Measurements from ENCODE around the gene HOXC6.

HOXC6 gene

GRCh38 chr12:54044425-54045103 is 16.3 kb downstream of the HOXC6 start:
- no peak for DNase-seq

DNA sequence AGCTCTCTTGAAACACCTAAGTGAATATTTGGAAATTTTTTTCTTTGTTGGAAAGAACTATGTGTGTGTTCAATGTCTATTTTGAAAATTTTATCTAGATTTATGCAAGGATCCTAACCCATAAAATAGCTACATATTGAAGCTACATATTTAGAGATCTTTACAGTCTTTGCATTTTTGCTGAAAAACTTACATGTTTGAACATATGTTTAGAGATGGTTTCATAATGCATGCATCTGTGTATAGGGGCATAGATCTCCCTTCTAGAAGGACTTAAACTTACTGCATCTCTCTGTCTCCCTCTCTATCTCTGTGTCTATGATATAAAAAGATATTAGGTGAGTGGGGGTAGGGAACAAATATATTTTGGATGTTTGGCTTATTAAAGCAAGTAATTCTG is 17.2 kb downstream of the HOXC6 start:
- DNase-seq: no peak

- DNase-seq: no peak
These were observed 17.8 kb downstream of the HOXC6 start for GRCh38 chr12:54045868-54046521.

- no peak for DNase-seq
These were observed 18.5 kb downstream of the HOXC6 start for GRCh38 chr12:54046809-54047159.

DNA sequence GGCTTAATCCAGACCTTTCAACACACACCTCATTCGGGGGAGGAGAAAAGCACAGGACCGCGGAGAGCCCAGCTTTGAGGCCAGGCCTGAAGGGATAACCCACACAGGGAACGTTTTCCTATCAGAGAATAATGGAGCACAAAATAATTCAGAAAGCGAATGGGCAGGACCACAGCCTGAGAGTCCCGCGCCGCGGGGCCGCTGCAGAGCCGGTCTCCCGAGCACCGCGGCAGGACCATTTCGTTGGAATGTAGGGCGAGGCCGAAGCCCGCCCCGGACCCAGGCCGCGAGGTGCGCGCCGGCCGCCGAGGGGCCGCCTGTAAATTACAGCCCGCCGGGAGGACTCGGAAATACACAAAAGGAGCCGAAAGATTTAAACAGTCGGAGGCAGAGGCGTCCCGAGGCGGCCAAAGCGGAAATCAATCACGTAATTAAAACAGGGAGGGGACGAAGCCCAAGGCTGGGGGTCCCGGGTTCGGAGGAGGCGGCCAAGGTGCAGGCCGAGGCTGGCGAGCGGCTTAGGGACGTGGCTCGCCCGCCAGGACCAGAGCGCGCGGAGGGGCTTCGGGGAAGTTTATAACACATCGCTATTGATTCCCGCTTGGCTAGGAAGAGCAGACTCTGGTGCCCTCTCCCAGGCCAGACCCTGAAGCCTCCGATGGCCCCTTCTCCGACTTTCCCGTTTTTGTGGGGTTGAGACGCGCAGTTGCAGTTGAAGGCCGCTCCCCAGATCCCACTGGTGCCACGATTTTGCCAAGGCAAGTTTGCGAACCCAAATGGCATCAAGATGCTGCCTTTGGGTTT is 19.1 kb downstream of the HOXC6 start:
- DNase-seq: no peak

DNA sequence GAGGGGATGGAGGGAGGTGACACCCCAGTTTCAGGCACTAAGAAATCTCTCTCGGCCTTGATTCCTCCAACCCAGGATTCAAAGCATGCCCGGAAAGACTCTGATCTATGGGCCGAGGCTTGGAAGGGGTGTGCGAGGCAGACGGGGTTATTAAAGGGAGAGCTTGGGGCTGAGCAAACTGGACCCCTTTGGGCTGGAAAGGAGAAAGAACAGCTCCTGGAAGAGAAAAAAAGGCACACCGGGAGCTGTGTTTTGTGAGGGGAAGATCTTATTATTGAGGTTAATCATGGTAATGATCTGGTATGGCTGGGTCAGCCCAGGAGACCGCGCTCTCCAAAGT is 19.7 kb downstream of the HOXC6 start:
- no peak for DNase-seq

GRCh38 chr12:54048406-54049093 is 20.3 kb downstream of the HOXC6 start:
- DNase-seq: no peak

GRCh38 chr12:54049108-54049507 is 20.9 kb downstream of the HOXC6 start:
- no peak for DNase-seq

DNA sequence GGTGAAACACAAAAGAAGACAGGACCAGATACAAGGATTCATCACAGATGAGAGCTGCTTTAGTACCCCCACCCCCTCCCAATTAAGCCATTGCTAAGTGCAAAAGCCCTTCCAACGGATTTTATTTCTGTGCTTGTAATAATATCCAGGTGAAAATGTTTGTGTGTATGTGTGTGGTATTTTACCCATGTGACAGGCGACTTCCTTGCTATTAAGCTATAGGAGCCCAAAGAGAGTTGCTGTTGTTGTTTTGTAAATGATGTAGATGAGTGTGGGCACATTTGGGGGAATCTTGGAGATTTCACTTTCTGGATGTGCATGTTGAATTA is 22.2 kb downstream of the HOXC6 start:
- no peak for DNase-seq

- no peak for DNase-seq
These were observed 23.0 kb downstream of the HOXC6 start for GRCh38 chr12:54051026-54051842.

DNA sequence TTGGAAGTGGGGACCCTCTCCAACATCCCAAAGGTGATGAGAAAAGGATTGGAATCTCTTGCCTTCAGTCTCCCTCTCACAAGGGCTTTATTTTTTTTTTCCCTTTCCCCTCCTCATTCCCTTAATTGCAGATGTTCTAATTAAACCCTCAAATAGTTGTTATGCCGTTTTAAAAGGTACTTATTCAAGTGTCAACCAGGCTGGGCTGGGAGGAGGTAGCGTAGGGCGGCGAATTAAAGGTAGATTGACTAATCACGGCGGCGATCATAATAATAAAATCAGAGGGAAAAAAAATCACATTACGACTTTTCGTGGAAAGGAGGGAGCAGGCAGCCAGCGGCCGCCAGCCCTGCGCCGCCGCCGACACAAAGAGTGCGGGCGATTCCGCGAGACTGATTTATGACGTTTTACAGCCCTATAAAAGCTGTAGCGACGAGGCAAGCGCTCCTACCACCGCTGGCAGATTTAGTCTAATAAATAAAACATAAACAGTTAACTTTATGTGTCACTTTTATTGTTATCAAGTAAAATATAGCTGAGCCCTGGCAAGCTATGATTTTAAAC is 23.7 kb downstream of the HOXC6 start:
- DNase-seq: no peak

DNA sequence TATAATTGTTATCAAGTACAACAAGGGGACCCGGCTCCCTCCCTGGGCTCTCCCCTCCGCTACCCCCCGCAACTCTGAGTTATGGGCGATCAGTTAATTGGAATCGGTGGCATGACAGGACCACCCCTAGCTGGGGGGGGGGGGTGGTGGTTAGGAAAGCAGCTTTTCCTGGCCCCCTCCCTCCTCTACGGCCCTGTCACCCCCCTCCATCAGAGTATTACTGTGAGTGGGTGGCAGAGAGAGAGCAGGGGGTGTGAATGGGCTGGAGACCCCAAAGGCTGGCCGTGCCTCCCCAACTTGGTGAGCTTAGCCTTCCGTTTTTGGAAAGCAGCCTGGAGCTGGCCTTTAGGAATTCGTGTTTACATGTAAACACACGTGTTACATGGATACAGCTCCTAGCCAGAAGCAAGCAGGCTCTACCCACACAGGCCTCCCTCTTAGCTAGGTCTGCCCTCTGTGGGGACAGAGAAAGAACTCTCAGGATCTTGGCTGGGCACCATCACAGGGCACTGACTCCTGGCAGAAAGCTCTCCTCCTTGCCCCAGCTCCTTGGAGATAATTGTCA is 24.3 kb downstream of the HOXC6 start:
- no peak for DNase-seq

GRCh38 chr12:54053003-54053750 is 24.9 kb downstream of the HOXC6 start:
- no peak for DNase-seq

DNA sequence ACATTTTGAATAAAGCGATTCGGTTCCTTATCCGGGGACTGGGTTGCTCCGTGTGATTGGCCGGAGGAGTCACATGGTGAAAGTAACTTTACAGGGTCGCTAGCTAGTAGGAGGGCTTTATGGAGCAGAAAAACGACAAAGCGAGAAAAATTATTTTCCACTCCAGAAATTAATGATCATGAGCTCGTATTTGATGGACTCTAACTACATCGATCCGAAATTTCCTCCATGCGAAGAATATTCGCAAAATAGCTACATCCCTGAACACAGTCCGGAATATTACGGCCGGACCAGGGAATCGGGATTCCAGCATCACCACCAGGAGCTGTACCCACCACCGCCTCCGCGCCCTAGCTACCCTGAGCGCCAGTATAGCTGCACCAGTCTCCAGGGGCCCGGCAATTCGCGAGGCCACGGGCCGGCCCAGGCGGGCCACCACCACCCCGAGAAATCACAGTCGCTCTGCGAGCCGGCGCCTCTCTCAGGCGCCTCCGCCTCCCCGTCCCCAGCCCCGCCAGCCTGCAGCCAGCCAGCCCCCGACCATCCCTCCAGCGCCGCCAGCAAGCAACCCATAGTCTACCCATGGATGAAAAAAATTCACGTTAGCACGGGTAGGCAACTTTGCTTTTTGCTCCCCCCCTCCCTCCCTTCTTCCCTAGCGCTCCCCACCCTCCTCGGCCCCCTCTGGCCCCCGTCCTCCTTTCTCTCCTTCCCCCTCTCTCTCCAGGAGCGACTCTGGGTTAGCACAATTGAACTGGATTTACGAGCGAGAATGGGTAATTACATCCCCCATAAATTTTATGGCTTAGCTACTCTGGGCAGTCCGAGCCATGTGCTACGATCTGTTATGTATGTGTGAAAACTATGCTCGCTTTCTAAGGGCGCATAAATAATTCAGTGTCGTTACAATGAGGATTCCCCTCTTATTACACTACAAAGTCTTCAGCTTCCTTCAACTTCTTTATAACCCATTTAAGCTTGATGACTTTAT is 25.8 kb downstream of the HOXC6 start, which contains the start of gene HOXC4:
HOXC4 (plus strand) TSS at position 85 of the 991 bp plus-strand sequence; CDS start at position 173, 88 bp downstream.
- DNase-seq: no peak

GRCh38 chr12:54054742-54055194 is 26.5 kb downstream of the HOXC6 start:
- no peak for DNase-seq

GRCh38 chr12:54055552-54055951 is 27.3 kb downstream of the HOXC6 start:
- DNase-seq: no peak

GRCh38 chr12:54056110-54056509 is 27.9 kb downstream of the HOXC6 start:
- no peak for DNase-seq

GRCh38 chr12:54058128-54058768 is 30.0 kb downstream of the HOXC6 start:
- DNase-seq: no peak

DNA sequence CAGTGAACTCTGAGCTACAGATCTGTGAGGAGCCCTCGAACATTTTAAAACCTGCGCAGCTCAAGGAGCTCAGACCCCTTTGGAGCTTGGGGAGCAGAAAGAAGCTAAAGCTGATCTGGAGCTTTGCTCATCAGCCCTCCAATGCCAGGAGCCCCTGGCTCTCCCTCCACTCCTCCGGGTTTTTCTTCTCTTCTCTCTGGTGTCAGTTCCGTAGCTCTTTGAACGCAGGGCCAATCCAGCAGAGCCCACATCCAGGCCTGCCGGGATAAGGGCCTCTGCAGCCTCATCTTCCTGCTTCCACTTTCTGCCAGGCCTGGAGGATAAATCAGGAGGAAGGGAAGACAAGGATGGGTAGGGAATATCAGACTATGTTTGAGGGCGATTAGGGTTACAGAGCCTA is 31.4 kb downstream of the HOXC6 start:
- DNase-seq: no peak
